Endodermal cell (in vitro differentiated cells): Measurements from ENCODE around the gene HNRNPL. TPM values are rescaled to one million over a fixed set of nuclear protein-coding genes. Genes with fewer than 3 reads are reported as not detected.
A peak's percentile ranks its signal among the peaks of the same experiment; 100 is the strongest.

Experiments
- DNase-seq: peaks from one replicate; pipeline ENCODE4 v3.0.0-alpha.2; 2017
- H3K27ac ChIP-seq: 2 replicates; pipeline ENCODE4 v1.5.1; 2013; ENCODE audit warnings: mild to moderate bottlenecking, low read depth, low read length, moderate library complexity
- H3K27me3 ChIP-seq: 2 replicates; pipeline ENCODE4 v1.6.1; 2013; ENCODE audit warnings: mild to moderate bottlenecking, low read length, moderate library complexity; ENCODE audit not compliant: insufficient read depth, control insufficient read depth, poor library complexity, severe bottlenecking
- H3K36me3 ChIP-seq: 2 replicates; pipeline ENCODE4 v1.7.0; 2013; ENCODE audit warnings: mild to moderate bottlenecking, low read length, moderate library complexity; ENCODE audit not compliant: control insufficient read depth, insufficient read depth
- H3K4me1 ChIP-seq: one replicate; pipeline ENCODE4 v1.7.0; 2013; ENCODE audit warnings: low read length; ENCODE audit not compliant: control insufficient read depth, insufficient read depth
- H3K4me3 ChIP-seq: 2 replicates; pipeline ENCODE4 v1.5.1; 2013; ENCODE audit warnings: mild to moderate bottlenecking, low read length, moderate library complexity
- H3K9ac ChIP-seq: 2 replicates; pipeline ENCODE4 v1.6.1; 2013; ENCODE audit warnings: mild to moderate bottlenecking, low read length, moderate library complexity; ENCODE audit not compliant: poor library complexity, severe bottlenecking; ENCODE audit errors: extremely low read depth
- H3K9me3 ChIP-seq: 2 replicates; pipeline ENCODE4 v1.6.1; 2013; ENCODE audit warnings: mild to moderate bottlenecking, low read length, moderate library complexity; ENCODE audit not compliant: control insufficient read depth
- H3K27ac Mint-ChIP-seq: 2 replicates; pipeline ENCODE4 v1.8.0; 2020; ENCODE audit warnings: mixed read lengths
- H3K27me3 Mint-ChIP-seq: 2 replicates; pipeline ENCODE4 v1.8.0; 2021; ENCODE audit warnings: mild to moderate bottlenecking, mixed read lengths; ENCODE audit not compliant: insufficient read depth
- H3K36me3 Mint-ChIP-seq: 2 replicates; pipeline ENCODE4 v1.8.0; 2020; ENCODE audit warnings: low read depth, mixed read lengths
- H3K4me1 Mint-ChIP-seq: 2 replicates; pipeline ENCODE4 v1.8.0; 2020; ENCODE audit warnings: mixed read lengths
- H3K4me3 Mint-ChIP-seq: 2 replicates; pipeline ENCODE4 v1.8.0; 2020; ENCODE audit warnings: mild to moderate bottlenecking, moderate library complexity, mixed read lengths
- H3K9me3 Mint-ChIP-seq: 2 replicates; pipeline ENCODE4 v1.8.0; 2020; ENCODE audit warnings: mild to moderate bottlenecking, mixed read lengths
- CTCF ChIP-seq: fragments of 200-600 bp; sonication (generic); conservative IDR thresholded peaks from 2 replicates; pipeline ENCODE4 v1.5.0; 2021; ENCODE audit warnings: antibody characterized with exemption, mild to moderate bottlenecking
- WGBS, 2 experiments: methylation state at CpG; one replicate each; pipeline versions ENCODE4 v1.1.5 to v1.1.7; 2013; ENCODE audit warnings: missing lambda C conversion rate in 2 of 2, mixed read lengths in 1 of 2; ENCODE audit not compliant: insufficient coverage in 1 of 2, insufficient read length in 1 of 2; 5-methylcytosine and 5-hydroxymethylcytosine counted together
- total RNA-seq, 2 donors: library from RNA; stranded (reverse); fragmentation: NEBNext Ultra II Directional in 1 of 2; extraction: Animal tissue kit (Norgen Biotek cat#: 25700) in 1 of 2; gene quantifications; 2 replicates in 1 of 2; 3 replicates in 1 of 2; pipeline ENCODE4 v1.2.1, GENCODE V29; 2021

Gene HNRNPL
- total RNA-seq, 2 donors from 2014 or later, result 607 to 646 TPM

- Histone ChIP-seq H3K9ac (no peak overlapping the region), H3K36me3 (peaks cover 9% of the 10 kb centered on the region), H3K9me3 (no peaks in the 10 kb centered on the region), H3K27ac (no peak overlapping the region), H3K27me3 (no peaks in the 10 kb centered on the region), H3K4me3 (no peak overlapping the region), H3K4me1 (no peaks in the 10 kb centered on the region)
- 89 to 94% methylated on average over 13 to 14 of the region's 14 CpGs for WGBS, 2 experiments
- Mint-ChIP-seq H3K27ac (no peak overlapping the region), H3K4me1 (no peaks in the 10 kb centered on the region), H3K9me3 (no peaks in the 10 kb centered on the region), H3K27me3 (peaks cover 8% of the 10 kb centered on the region), H3K4me3 (no peak overlapping the region), H3K36me3 (no peaks in the 10 kb centered on the region)
- peak; percentile 35 for DNase-seq
- TF ChIP-seq CTCF, result no peak
Observed at GRCh38 chr19:38893341-38893771, 43.6 kb upstream of the HNRNPL start.

GRCh38 chr19:38892841-38893240, 43.1 kb upstream of the HNRNPL start:
- H3K27me3 ChIP-seq, result no peaks in the 10 kb centered on the region
- H3K4me3 ChIP-seq, result no peak overlapping the region
- Mint-ChIP-seq H3K4me3 (no peak overlapping the region), H3K27ac (no peak overlapping the region), H3K36me3 (no peaks in the 10 kb centered on the region), H3K27me3 (peaks cover 3% of the 10 kb centered on the region), H3K9me3 (no peaks in the 10 kb centered on the region), H3K4me1 (no peaks in the 10 kb centered on the region)
- H3K36me3 ChIP-seq, result peaks cover 12% of the 10 kb centered on the region
- WGBS, 2 experiments, result 87 to 89% methylated on average over 3 to 5 of the region's 5 CpGs
- no peak overlapping the region for H3K27ac ChIP-seq
- no peak for TF ChIP-seq CTCF
- no peak overlapping the region for H3K9ac ChIP-seq
- no peaks in the 10 kb centered on the region for H3K4me1 ChIP-seq
- no peaks in the 10 kb centered on the region for H3K9me3 ChIP-seq
- peak; percentile 71 for DNase-seq

DNA sequence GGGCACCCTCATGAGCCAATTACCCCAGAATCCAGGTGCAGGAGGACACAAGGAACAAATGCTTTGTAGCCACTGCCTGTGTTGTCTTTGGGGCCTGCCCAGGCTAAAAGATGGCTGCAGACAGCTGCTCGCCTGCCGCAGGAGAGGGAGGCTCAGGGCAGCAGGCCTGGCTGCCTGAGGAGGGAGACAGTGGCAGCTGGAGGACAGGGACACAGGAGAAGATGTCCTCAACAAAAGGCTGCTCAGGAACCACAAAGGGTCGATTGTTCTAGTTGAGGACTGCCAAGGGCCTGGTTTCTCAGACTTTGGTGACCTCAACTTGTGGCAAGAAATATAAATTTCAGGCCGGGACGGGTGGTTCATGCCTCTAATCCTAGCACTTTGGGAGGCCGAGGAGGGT, 42.0 kb upstream of the HNRNPL start:
- Histone ChIP-seq H3K27me3 (no peaks in the 10 kb centered on the region), H3K9ac (no peak overlapping the region), H3K27ac (peak overlapping the region; percentile 63), H3K4me3 (no peak overlapping the region), H3K9me3 (no peaks in the 10 kb centered on the region), H3K4me1 (no peaks in the 10 kb centered on the region), H3K36me3 (peaks cover 12% of the 10 kb centered on the region)
- no peaks in the 10 kb centered on the region for H3K9me3 Mint-ChIP-seq
- no peak overlapping the region for H3K27ac Mint-ChIP-seq
- H3K36me3 Mint-ChIP-seq, result no peaks in the 10 kb centered on the region
- 89 to 97% methylated on average over 6 of the region's 6 CpGs for WGBS, 2 experiments
- no peak for TF ChIP-seq CTCF
- H3K27me3 Mint-ChIP-seq, result no peaks in the 10 kb centered on the region
- DNase-seq, result peak; percentile 29
- H3K4me3 Mint-ChIP-seq, result no peak overlapping the region
- no peaks in the 10 kb centered on the region for H3K4me1 Mint-ChIP-seq
